Measurements from ENCODE around the gene ITGB2.
A peak's percentile ranks its signal among the peaks of the same experiment; 100 is the strongest.

Gene ITGB2

DNA sequence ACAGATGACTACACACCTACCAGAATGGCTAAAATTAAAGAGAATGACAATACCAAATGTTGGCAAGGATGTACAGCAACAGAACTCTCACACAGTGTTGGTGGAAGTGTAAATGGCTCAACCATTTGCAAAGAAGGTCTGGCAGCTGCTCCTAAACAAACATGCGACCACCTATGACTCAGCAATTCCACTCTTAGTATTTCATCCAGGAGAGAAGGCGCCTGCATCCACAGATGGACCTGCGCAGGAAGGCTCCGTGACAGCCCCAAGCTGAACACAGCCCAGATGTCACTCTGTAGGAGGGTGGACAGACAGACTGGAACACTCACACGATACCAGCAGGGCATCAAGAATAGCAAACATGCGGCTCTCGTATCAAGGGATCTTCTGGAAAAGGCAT is 53.9 kb downstream of the ITGB2 start:
- no peak for DNase-seq

DNA sequence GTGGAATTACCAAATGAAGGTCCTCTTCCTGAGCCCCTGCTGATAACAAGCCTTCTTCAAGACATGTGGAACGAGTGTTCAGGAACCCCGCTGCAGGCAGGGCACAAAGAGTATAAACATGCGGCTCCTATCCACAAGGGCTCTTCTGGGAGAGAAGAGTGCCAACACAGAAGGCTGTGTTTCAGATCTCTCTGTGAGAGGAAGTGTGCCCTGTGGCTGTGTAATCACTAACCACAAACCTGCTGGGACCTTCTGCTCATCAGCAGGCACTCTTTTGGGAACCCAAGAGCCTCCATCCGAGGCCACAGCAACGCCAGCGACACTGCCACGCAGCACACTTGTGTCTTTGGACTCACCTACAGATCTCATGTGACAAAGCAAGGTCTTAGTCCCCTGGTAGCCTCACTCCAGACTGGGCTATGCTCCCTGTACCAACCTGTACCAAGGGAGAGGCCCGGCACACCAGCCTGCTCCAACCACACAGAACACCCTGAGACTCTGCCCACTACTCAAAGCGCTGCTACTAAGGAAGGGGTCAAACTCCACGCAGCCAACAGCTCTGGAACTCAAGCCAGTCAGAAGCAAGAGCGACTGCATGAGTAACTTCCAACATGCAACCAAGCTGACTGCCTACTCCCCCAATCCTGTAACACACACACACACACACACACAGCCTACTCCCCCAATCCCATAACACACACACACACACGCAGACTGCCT is 55.0 kb downstream of the ITGB2 start:
- no peak for DNase-seq

DNA sequence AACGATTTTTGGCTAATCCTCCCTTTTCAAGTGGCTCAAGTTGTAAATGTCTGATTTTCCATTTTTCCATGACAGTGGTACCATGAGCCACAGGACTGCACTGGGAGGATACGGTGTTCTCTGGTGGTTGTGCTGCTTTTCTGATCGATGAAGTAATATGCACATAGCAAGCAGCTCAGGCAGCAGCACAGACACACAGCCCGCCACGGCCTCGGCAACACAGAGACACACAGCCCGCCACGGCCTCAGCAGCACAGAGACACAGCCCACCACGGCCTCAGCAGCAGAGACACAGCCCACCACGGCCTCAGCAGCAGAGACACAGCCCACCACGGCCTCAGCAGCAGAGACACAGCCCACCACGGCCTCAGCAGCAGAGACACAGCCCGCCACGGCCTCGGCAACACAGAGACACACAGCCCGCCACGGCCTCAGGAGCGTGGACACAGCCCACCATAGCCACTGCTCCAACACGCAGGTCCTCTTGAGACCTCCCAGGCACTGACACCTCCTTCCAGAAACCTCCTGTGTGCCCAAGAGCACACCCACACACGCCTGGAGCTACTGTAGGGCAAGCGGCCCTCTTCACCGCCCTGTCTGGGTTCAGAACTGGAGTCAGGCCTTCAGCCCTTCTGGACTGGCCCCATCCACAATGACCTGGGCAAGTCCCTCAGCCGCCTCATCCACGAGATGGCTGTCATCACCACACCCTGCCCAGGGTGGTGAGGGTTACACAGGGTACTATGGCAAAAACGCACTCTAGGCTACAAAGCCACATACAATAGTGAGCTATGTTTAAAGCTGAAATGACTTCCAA is 57.6 kb downstream of the ITGB2 start:
- no peak for DNase-seq

DNA sequence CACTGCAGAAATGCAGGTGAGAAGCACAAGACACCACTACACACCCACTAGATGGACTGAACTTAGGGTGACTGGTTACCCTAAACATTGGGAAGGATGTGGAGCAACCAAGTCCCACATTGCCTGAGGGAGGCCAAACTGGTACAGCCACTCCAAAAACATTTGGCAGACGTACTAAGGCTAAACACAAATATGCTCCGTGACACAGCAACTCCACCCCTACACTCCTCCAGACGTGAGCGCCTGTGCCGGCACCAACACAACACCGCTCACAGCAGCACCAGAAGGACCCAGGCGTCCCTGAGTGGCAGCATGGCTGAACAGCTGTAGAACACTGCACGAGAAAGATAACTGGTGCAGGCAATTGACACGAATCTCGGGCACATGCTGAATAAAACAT is 61.9 kb downstream of the ITGB2 start:
- DNase-seq: no peak

GRCh38 chr21:44858291-44858690 is 62.4 kb downstream of the ITGB2 start:
- no peak for DNase-seq

- no peak for DNase-seq
These were observed 63.4 kb downstream of the ITGB2 start for GRCh38 chr21:44857127-44857892.

DNA sequence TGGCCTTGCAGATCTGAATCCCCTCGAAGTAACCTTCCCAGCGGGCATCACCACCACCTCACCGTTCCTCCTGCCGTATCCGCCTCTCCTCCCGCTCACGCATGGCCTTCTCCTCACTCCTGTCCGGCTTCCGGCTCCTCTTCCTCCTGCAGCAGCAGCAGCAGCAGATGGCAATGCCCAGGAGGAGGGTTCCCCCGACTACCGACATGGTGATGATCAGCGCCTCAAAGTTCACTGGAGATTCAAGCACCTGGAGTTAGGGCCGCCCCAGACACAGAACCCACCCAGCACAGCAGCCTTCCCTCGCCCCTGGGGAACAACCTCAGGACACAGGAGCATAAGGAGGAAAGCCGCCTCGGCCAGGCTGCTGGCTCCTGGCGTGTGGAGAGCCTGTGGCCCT is 64.6 kb downstream of the ITGB2 start:
- DNase-seq: no peak

GRCh38 chr21:44855572-44855971 is 65.1 kb downstream of the ITGB2 start:
- DNase-seq: no peak

DNA sequence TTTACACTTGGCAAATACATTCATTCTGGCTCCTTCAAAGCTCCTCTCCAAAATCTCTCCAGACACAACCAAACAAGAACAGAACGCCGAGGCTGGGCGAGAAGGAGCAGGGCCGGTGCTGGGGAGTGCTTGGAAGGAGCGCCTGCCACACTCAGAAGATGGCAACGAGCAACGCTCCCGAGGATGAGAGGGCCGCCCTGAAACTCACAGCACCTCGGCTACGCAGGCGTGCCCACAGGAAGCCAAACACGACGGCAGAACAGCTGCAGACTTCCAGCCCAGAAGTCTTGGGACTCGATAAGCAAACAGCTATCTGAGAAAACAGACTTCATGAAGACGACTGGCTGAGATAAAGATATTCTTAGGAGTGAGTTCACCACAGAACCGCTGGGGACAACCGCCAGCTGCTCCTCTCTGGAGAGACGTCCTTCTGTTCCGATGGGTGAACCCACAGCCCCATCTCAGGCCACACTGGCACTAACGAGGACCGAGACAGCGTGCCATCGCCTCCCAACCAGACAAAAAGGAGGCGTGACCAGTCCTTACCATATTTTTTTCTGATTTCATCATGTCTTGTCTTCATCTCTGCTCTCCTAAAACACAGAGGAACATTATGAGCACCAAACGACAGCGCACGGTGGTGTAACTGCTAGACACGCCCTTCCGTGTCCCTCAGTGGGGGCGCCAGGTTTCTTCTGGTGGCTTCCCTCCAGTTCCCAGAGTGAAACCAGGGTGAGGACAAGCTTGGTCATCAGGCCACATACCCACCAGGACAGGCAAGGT is 65.8 kb downstream of the ITGB2 start:
- DNase-seq: peak; percentile 39

DNA sequence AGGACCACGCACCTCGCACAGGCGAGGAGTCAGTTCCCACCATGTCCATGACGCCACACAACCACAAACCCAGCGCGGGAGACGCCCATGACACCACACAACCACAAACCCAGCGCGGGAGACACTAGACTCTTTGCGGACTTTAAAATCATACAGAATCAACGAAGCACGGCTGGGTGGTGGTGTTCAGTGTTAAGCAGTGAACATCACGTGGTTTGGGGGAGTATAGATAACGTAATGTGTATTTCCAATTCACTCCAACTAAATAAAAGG is 66.4 kb downstream of the ITGB2 start:
- DNase-seq: peak; percentile 40

DNA sequence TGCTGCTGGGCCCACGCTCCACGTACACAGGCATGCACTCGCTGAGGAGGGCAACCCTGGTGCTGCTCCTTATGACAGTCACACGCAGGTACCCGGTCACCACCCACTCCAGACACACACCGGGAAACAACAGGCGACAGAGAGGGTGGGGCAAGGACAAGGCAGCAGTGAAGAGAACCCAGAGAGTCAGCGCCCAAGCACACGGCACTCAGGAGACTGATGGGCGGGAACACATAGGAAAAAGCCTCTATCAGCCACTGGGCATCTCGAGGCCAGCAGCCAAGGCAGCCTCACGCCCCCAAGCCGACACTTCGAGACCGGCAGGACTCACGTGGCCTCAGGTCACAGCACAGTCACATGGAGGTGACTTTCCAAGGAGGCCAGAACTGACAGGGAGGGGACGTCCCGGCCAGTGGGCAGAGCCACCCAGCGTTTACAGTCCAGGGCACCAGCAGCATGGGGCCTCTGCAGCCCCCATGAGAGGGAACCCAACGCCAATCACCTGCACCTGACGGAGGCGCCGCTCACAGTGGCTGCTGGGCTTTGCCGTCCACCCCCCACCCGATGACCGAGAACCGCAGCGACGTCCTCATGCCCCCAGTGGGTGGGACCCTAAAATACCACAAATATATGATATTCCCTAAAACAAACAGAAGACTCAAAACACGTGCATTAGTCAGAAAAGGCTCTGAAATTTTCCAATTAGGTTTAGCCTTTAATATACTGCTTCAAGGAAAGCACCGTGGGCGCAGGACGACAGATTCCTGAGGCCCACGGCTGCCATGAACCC is 66.9 kb downstream of the ITGB2 start:
- DNase-seq: no peak

- no peak for DNase-seq
These were observed 69.6 kb downstream of the ITGB2 start for GRCh38 chr21:44850905-44851657.

- DNase-seq: no peak
These were observed 70.4 kb downstream of the ITGB2 start for GRCh38 chr21:44850208-44850800.

DNA sequence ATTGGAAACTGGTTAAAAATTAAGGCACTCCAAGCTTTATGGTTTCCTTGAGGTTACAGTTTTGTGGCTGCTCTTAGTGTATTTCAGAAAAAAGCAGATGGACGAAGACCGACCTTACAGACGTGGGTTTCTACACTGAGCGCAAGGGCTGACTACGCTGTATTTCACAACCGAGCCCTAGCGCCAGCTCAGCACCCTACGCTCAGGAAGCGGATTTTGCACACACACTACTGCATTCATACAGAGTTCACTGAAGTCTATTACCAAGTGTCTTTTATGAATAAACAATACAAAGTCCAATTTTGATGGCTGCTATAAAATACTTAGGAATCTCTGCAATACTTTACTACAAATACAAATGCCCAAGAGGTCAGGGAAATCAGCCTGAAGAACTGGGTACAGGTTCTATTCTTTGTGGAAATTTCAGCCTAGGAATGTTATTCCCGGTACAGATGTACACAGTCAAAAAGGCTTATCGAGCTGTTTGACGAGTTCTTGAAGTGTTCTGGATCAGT is 71.0 kb downstream of the ITGB2 start:
- DNase-seq: no peak

- no peak for DNase-seq
These were observed 71.7 kb downstream of the ITGB2 start for GRCh38 chr21:44848821-44849521.

DNA sequence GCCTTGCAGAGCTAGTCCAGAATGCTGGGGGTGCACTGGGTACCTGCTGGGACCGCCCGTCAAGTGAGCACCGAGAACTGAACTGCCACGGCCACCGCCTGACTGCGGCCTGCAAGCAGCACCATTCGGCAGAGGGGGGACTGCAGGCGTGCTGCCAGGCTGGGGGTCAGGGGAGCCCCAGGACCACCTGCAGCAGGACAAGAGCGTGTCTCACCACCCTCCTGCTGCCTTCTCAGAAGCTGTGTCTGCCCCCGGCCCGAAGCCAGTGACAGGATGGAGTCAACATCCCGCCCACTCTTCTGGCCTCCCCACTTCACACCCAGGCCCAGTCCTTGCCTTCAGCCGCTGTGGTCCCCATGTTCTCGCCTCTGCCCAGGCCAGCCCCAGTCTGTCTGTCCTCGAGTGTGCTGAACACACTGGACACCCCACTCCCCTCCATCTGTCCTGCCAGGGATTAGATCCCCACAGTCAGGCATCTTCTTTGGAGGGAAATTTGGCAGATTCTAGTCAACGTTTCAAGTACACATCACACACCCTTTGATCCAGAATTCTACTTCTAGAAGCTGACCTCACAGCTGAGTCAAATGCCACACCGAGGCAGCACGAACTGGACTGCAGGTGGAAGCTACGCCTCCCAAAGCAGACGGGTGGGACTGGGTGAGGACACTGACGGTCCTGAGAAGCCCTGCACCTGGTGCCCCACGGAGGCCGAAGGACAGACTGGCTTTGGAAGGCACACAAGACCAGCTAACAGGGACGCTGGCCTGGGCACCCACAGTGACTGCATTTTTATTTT is 73.2 kb downstream of the ITGB2 start:
- DNase-seq: peak; percentile 13

DNA sequence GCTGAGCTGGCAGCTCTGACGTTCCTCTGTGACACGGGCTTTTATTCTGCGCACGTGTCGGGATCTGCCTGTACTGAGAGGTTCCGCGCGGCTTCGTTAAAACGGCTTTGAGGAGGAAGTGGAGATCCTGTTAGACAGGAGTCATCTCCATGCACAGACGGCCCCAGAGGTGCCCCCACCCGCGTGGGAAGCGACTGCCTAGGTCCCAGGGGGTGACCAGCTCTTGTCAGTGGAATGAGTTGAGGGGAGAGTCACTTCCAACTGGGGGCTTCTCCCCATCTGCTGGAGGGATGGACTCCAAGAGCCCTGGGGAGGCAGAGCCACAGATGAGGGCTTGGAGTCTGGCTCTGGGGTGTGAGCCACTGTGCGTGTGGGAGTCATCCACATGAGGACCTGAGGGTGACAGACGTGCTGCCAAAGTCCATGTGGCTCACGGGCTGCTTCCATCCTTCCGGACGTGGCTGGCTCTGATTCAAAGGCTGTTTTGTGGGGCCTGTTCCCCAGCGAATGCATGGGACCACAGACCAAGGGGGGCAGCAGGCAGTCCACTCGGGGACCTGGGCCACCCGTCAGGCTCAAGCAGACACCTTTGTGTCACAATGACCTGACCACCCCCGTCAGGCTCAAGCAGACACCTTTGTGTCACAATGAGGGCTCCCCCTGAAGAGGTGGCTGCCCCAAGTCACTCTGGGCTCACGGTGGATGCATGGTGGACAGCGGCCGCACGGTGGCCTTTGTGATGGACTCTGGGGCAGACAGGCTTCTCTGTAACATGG is 74.0 kb downstream of the ITGB2 start:
- DNase-seq: peak; percentile 53

GRCh38 chr21:44846224-44846484 is 74.5 kb downstream of the ITGB2 start:
- DNase-seq: no peak

All from activated T-cell treated with anti-CD3 and anti-CD28 coated beads, Interleukin-2, amount 50 U/mL, for 1 hour (primary cell).